Trophoblast cell (in vitro differentiated cells and primary cell): ENCODE results near the gene TSHZ1.

Source experiments
- DNase-seq, 2 donors: peaks; one replicate each; pipeline ENCODE4 v3.0.0-alpha.2; 2016
- H2AFZ ChIP-seq: 2 replicates; pipeline ENCODE4 v1.6.1; 2013; ENCODE audit warnings: low read length, moderate library complexity, mild to moderate bottlenecking; ENCODE audit not compliant: insufficient read depth, poor library complexity
- H2AK5ac ChIP-seq: 2 replicates; pipeline ENCODE4 v1.6.1; 2013; ENCODE audit warnings: mild to moderate bottlenecking, low read length
- H2BK120ac ChIP-seq: 2 replicates; pipeline ENCODE4 v1.6.1; 2013; ENCODE audit warnings: low read length, mild to moderate bottlenecking, moderate library complexity; ENCODE audit not compliant: insufficient read depth, poor library complexity
- H2BK12ac ChIP-seq: 2 replicates; pipeline ENCODE4 v1.6.1; 2013; ENCODE audit warnings: mild to moderate bottlenecking, low read length, moderate library complexity
- H2BK5ac ChIP-seq: 2 replicates; pipeline ENCODE4 v1.6.1; 2013; ENCODE audit warnings: low read length, low read depth, moderate library complexity, mild to moderate bottlenecking; ENCODE audit not compliant: poor library complexity
- H3K14ac ChIP-seq: 2 replicates; pipeline ENCODE4 v1.6.1; 2013; ENCODE audit warnings: mild to moderate bottlenecking, low read length
- H3K18ac ChIP-seq: 2 replicates; pipeline ENCODE4 v1.6.1; 2013; ENCODE audit warnings: mild to moderate bottlenecking, low read length
- H3K23ac ChIP-seq: 2 replicates; pipeline ENCODE4 v1.6.1; 2013; ENCODE audit warnings: low read length
- H3K27ac ChIP-seq: 2 replicates; pipeline ENCODE4 v1.5.1; 2013; ENCODE audit warnings: low read depth, mild to moderate bottlenecking, inconsistent platforms, low read length, moderate library complexity
- H3K27me3 ChIP-seq: 2 replicates; pipeline ENCODE4 v1.6.1; 2013; ENCODE audit warnings: inconsistent platforms, mild to moderate bottlenecking, low read length, moderate library complexity; ENCODE audit not compliant: insufficient read depth
- H3K36me3 ChIP-seq, 2 experiments: 1 replicate in 1 of 2; 2 replicates in 1 of 2; pipeline ENCODE4 v1.6.1; 2013; ENCODE audit warnings: low read length in 2 of 2, mild to moderate bottlenecking in 2 of 2, moderate library complexity in 1 of 2; ENCODE audit not compliant: insufficient read depth in 2 of 2, control insufficient read depth in 1 of 2
- H3K4ac ChIP-seq: 2 replicates; pipeline ENCODE4 v1.6.1; 2013; ENCODE audit warnings: low read depth, mild to moderate bottlenecking, low read length, moderate library complexity
- H3K4me1 ChIP-seq, 2 experiments: 1 replicate in 1 of 2; 2 replicates in 1 of 2; pipeline ENCODE4 v1.6.1; 2013; ENCODE audit warnings: low read length in 2 of 2, mild to moderate bottlenecking in 2 of 2, moderate library complexity in 1 of 2; ENCODE audit not compliant: insufficient read depth in 2 of 2, control insufficient read depth in 1 of 2
- H3K4me2 ChIP-seq: 2 replicates; pipeline ENCODE4 v1.6.1; 2013; ENCODE audit warnings: inconsistent platforms, mild to moderate bottlenecking, low read length, moderate library complexity
- H3K4me3 ChIP-seq: 2 replicates; pipeline ENCODE4 v1.5.1; 2013; ENCODE audit warnings: mild to moderate bottlenecking, low read depth, low read length, inconsistent platforms
- H3K79me1 ChIP-seq: one replicate; pipeline ENCODE4 v1.6.1; 2013; ENCODE audit warnings: low read length
- H3K79me2 ChIP-seq: 2 replicates; pipeline ENCODE4 v1.6.1; 2013; ENCODE audit warnings: low read length, mild to moderate bottlenecking; ENCODE audit not compliant: control insufficient read depth, insufficient read depth, poor library complexity
- H3K9ac ChIP-seq: 2 replicates; pipeline ENCODE4 v1.6.1; 2013; ENCODE audit warnings: mild to moderate bottlenecking, low read length
- H3K9me3 ChIP-seq: 2 replicates; pipeline ENCODE4 v1.6.1; 2013; ENCODE audit warnings: low read depth, mild to moderate bottlenecking, control low read depth, inconsistent platforms, low read length; ENCODE audit not compliant: insufficient read depth
- H4K12ac ChIP-seq: 2 replicates; pipeline ENCODE4 v1.6.1; 2013; ENCODE audit warnings: low read depth, mild to moderate bottlenecking, low read length, moderate library complexity
- H4K8ac ChIP-seq: 2 replicates; pipeline ENCODE4 v1.6.1; 2013; ENCODE audit warnings: low read depth, mild to moderate bottlenecking, low read length, moderate library complexity
- H4K91ac ChIP-seq: one replicate; pipeline ENCODE4 v1.6.1; 2013; ENCODE audit warnings: low read depth, mild to moderate bottlenecking, low read length, moderate library complexity
- WGBS: extraction: QIAGEN DNeasy Blood & Tissue Kit; methylation state at CpG from one replicate; pipeline ENCODE4 v1.1.7; 2013; ENCODE audit warnings: missing lambda C conversion rate; ENCODE audit not compliant: insufficient read length, insufficient coverage; ENCODE audit errors: extremely low coverage; 5-methylcytosine and 5-hydroxymethylcytosine counted together

Gene TSHZ1

GRCh38 chr18:75287700-75288099 is 77.1 kb downstream of the TSHZ1 start:
- Histone ChIP-seq H3K9me3 (peaks cover 10% of the 10 kb centered on the region), H3K27me3 (no peaks in the 10 kb centered on the region), H2AFZ (no peak overlapping the region), H3K27ac (no peak overlapping the region), H3K4me1 (no peaks in the 10 kb centered on the region), H2AK5ac (no peak overlapping the region), H3K4ac (no peak overlapping the region), H3K14ac (no peak overlapping the region), H3K4me2 (no peak overlapping the region), H4K12ac (no peak overlapping the region), H3K18ac (no peak overlapping the region), H3K36me3 (no peaks in the 10 kb centered on the region), H2BK120ac (no peak overlapping the region), H3K9ac (no peak overlapping the region), H4K8ac (no peak overlapping the region), H3K79me2 (no peaks in the 10 kb centered on the region), H4K91ac (no peak overlapping the region), H3K79me1 (no peaks in the 10 kb centered on the region), H2BK5ac (no peak overlapping the region), H2BK12ac (no peak overlapping the region), H3K4me3 (no peak overlapping the region), H3K23ac (no peak overlapping the region)
- DNase-seq, result no peak
- no CpG with 5 or more reads among the region's 24 CpGs for whole genome bisulfite sequencing

- no CpG with 5 or more reads among the region's 4 CpGs for WGBS
- no peaks in the 10 kb centered on the region for H3K79me2 ChIP-seq
- no peak overlapping the region for H3K27ac ChIP-seq
- H4K12ac ChIP-seq, result no peak overlapping the region
- H3K18ac ChIP-seq, result no peak overlapping the region
- no peak overlapping the region for H3K4me3 ChIP-seq
- DNase-seq, result no peak
- H3K14ac ChIP-seq, result no peak overlapping the region
- H2AK5ac ChIP-seq, result no peak overlapping the region
- no peak overlapping the region for H2BK5ac ChIP-seq
- no peak overlapping the region for H3K23ac ChIP-seq
- H3K4me1 ChIP-seq, result no peaks in the 10 kb centered on the region
- no peaks in the 10 kb centered on the region for H3K36me3 ChIP-seq
- H2BK12ac ChIP-seq, result no peak overlapping the region
- H3K4me2 ChIP-seq, result no peak overlapping the region
- H3K9ac ChIP-seq, result no peak overlapping the region
- no peaks in the 10 kb centered on the region for H3K27me3 ChIP-seq
- H3K4ac ChIP-seq, result no peak overlapping the region
- H3K9me3 ChIP-seq, result peaks cover 9% of the 10 kb centered on the region
- H3K79me1 ChIP-seq, result no peaks in the 10 kb centered on the region
- H2AFZ ChIP-seq, result no peak overlapping the region
- no peak overlapping the region for H2BK120ac ChIP-seq
- no peak overlapping the region for H4K91ac ChIP-seq
- H4K8ac ChIP-seq, result no peak overlapping the region
These were observed 79.2 kb downstream of the TSHZ1 start for GRCh38 chr18:75289761-75290160.

GRCh38 chr18:75290737-75291358 is 80.3 kb downstream of the TSHZ1 start:
- H3K36me3 ChIP-seq, result no peaks in the 10 kb centered on the region
- H3K27ac ChIP-seq, result no peak overlapping the region
- H3K4me2 ChIP-seq, result no peak overlapping the region
- no peak overlapping the region for H2AFZ ChIP-seq
- H2BK5ac ChIP-seq, result no peak overlapping the region
- no peak overlapping the region for H3K18ac ChIP-seq
- no peak overlapping the region for H4K91ac ChIP-seq
- H3K4me1 ChIP-seq, result no peaks in the 10 kb centered on the region
- H2AK5ac ChIP-seq, result no peak overlapping the region
- peaks cover 8% of the 10 kb centered on the region for H3K9me3 ChIP-seq
- no peak overlapping the region for H3K14ac ChIP-seq
- no peak overlapping the region for H4K12ac ChIP-seq
- no CpG with 5 or more reads among the region's 9 CpGs for WGBS
- no peak overlapping the region for H3K23ac ChIP-seq
- H3K79me1 ChIP-seq, result no peaks in the 10 kb centered on the region
- H4K8ac ChIP-seq, result no peak overlapping the region
- H2BK12ac ChIP-seq, result no peak overlapping the region
- no peak for DNase-seq
- no peaks in the 10 kb centered on the region for H3K79me2 ChIP-seq
- H3K27me3 ChIP-seq, result no peaks in the 10 kb centered on the region
- no peak overlapping the region for H2BK120ac ChIP-seq
- no peak overlapping the region for H3K4ac ChIP-seq
- no peak overlapping the region for H3K9ac ChIP-seq
- H3K4me3 ChIP-seq, result no peak overlapping the region

GRCh38 chr18:75291460-75291859 is 80.9 kb downstream of the TSHZ1 start:
- Histone ChIP-seq H3K9ac (no peak overlapping the region), H3K79me2 (no peaks in the 10 kb centered on the region), H3K4me3 (no peak overlapping the region), H4K91ac (no peak overlapping the region), H3K4me1 (no peaks in the 10 kb centered on the region), H3K36me3 (no peaks in the 10 kb centered on the region), H3K4me2 (no peak overlapping the region), H2BK5ac (no peak overlapping the region), H3K27me3 (no peaks in the 10 kb centered on the region), H3K23ac (no peak overlapping the region), H4K12ac (no peak overlapping the region), H3K9me3 (peaks cover 4% of the 10 kb centered on the region), H3K14ac (no peak overlapping the region), H4K8ac (no peak overlapping the region), H3K79me1 (no peaks in the 10 kb centered on the region), H3K4ac (no peak overlapping the region), H3K18ac (no peak overlapping the region), H2BK120ac (no peak overlapping the region), H2BK12ac (no peak overlapping the region), H2AFZ (no peak overlapping the region), H2AK5ac (no peak overlapping the region), H3K27ac (no peak overlapping the region)
- no CpG with 5 or more reads among the region's 9 CpGs for WGBS
- no peak for DNase-seq
